Kidney (tissue), 14 donors: ENCODE measurements around the gene ST6GALNAC4. TPM values are rescaled to one million over a fixed set of nuclear protein-coding genes. Genes with fewer than 3 reads are reported as not detected.

Experiments used
- DNase-seq, 5 donors: peaks; one replicate each; pipeline ENCODE4 v3.0.0-alpha.2; 2013 to 2020
- FAIRE-seq: peaks from 2 replicates; lab custom pipeline; 2012; peaks lifted over from hg19 to GRCh38; lab: Jason Lieb, UNC
- H3K27ac ChIP-seq, 2 donors: one replicate each; pipeline ENCODE4 v1.7.0; 2013; ENCODE audit warnings: low read depth in 2 of 2, low read length in 2 of 2, inconsistent platforms in 1 of 2
- H3K27me3 ChIP-seq: one replicate; pipeline ENCODE4 v1.7.1; 2013; ENCODE audit warnings: low read length, inconsistent platforms; ENCODE audit not compliant: control insufficient read depth, insufficient read depth
- H3K36me3 ChIP-seq, 3 donors: one replicate each; pipeline versions ENCODE4 v1.7.0 to v1.7.1; 2013; ENCODE audit warnings: low read length in 3 of 3, control low read depth in 1 of 3, inconsistent platforms in 1 of 3; ENCODE audit not compliant: insufficient read depth in 3 of 3, control insufficient read depth in 2 of 3
- H3K4me1 ChIP-seq, 3 donors: one replicate each; pipeline versions ENCODE4 v1.7.0 to v1.7.1; 2013; ENCODE audit warnings: low read length in 3 of 3, inconsistent platforms in 1 of 3, low read depth in 1 of 3; ENCODE audit not compliant: control insufficient read depth in 2 of 3, insufficient read depth in 2 of 3
- H3K4me3 ChIP-seq, 3 donors: one replicate each; pipeline versions ENCODE4 v1.7.0 to v1.8.1; 2013; ENCODE audit warnings: low read length in 3 of 3, control low read depth in 1 of 3, inconsistent platforms in 1 of 3
- H3K9ac ChIP-seq, 3 donors: one replicate each; pipeline versions ENCODE4 v1.7.0 to v1.7.1; 2013; ENCODE audit warnings: low read length in 3 of 3, control low read depth in 1 of 3, inconsistent platforms in 1 of 3
- H3K9me3 ChIP-seq, 3 donors: one replicate each; pipeline versions ENCODE4 v1.7.0 to v1.7.1; 2013; ENCODE audit warnings: low read length in 3 of 3, control low read depth in 1 of 3, inconsistent platforms in 1 of 3; ENCODE audit not compliant: control insufficient read depth in 2 of 3, insufficient read depth in 1 of 3
- intact Hi-C: fragments of 100-400 bp; cut with DNase I; formaldehyde crosslinking; loops from one replicate; pipeline ENCODE4 v1.11.1; 2022
- polyA plus RNA-seq: library from polyadenylated mRNA; stranded (reverse); fragments of 350-450 nt; fragmentation: Illumina TruSeq; extraction: RNeasy Lipid Tissue Mini Kit (QIAGEN cat#74804); gene quantifications from one replicate; pipeline ENCODE4 v1.2.3, GENCODE V29; 2014; ENCODE audit warnings: low read depth, low replicate concordance; ENCODE audit not compliant: insufficient read depth
- total RNA-seq: library from RNA; stranded (reverse); fragmentation: NEBNext Ultra II Directional; extraction: Animal tissue kit (Norgen Biotek cat#: 25700); gene quantifications from one replicate; pipeline ENCODE4 v1.2.1, GENCODE V29; 2021
- TF ChIP-seq, protein P1 (sequence below): IDR thresholded peaks from 3 replicates; pipeline ENCODE4 v1.5.1; 2012; ENCODE audit warnings: mild to moderate bottlenecking, moderate library complexity, borderline replicate concordance; ENCODE audit not compliant: insufficient read depth; ENCODE audit errors: extremely low read depth
- donor health status: control.
- donor health status: control.
- donor health status: control.
- donor health status: control.
- donor health status: control.
- donor health status: DM: yes; HTN: yes; CAD: no.
- donor health status: Normal renal cell carcinoma (clear cell type).

The ST6GALNAC4 gene
- total and polyA plus RNA-seq, 2 donors from 2014 or later, result 31.4 to 31.6 TPM

DNA sequence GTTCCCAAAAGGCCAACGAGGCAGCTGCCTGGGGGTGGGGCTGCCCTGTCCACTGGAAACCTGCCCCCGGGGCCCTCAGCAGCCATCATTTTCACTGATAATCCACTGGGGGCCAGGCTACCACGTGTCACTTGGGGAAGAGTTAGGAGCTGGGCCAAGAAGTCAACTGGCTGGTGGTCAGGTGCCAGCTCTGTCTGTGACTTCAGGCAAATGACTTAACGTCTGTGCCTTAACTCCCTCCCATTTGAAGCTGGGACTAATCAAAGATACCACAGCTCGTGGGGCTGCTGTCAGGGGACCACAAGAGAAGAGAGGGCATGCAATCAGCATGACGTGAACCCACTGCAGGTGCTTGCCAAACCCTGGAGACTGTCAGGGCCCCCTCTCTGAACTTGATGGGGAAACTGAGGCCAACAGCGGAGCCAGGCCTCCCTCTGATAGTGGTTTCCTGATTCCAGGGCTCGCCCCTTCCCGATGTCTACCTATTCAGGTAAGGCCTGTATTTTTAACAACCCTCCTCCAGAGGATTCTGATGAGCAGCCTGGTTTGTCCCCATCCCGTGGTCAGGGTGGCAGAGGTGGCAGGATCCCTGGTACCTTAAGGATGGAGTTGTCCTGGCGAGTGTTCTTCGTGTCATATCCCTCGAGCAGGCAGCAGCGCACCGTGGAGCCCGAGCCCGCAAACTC, 33.1 kb upstream of the ST6GALNAC4 start:
- Histone ChIP-seq H3K4me1 (peaks cover 0 to 25% (median 11%) of the 10 kb centered on the region in 3 donors), H3K9ac (no peak overlapping the region), H3K27ac (no peak overlapping the region), H3K36me3 (peaks cover 0 to 9% (median 3%) of the 10 kb centered on the region in 3 donors), H3K27me3 (no peaks in the 10 kb centered on the region), H3K4me3 (no peak overlapping the region), H3K9me3 (no peaks in the 10 kb centered on the region)
- DNase-seq (no peak), FAIRE-seq (no peak)
- intact Hi-C loops, result loop anchor here (10.0 kb wide), 1 partner anchor 165 kb away; no protein-coding TSS in a partner anchor
- TF ChIP-seq, protein P1, sequence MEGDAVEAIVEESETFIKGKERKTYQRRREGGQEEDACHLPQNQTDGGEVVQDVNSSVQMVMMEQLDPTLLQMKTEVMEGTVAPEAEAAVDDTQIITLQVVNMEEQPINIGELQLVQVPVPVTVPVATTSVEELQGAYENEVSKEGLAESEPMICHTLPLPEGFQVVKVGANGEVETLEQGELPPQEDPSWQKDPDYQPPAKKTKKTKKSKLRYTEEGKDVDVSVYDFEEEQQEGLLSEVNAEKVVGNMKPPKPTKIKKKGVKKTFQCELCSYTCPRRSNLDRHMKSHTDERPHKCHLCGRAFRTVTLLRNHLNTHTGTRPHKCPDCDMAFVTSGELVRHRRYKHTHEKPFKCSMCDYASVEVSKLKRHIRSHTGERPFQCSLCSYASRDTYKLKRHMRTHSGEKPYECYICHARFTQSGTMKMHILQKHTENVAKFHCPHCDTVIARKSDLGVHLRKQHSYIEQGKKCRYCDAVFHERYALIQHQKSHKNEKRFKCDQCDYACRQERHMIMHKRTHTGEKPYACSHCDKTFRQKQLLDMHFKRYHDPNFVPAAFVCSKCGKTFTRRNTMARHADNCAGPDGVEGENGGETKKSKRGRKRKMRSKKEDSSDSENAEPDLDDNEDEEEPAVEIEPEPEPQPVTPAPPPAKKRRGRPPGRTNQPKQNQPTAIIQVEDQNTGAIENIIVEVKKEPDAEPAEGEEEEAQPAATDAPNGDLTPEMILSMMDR, result no peak

DNA sequence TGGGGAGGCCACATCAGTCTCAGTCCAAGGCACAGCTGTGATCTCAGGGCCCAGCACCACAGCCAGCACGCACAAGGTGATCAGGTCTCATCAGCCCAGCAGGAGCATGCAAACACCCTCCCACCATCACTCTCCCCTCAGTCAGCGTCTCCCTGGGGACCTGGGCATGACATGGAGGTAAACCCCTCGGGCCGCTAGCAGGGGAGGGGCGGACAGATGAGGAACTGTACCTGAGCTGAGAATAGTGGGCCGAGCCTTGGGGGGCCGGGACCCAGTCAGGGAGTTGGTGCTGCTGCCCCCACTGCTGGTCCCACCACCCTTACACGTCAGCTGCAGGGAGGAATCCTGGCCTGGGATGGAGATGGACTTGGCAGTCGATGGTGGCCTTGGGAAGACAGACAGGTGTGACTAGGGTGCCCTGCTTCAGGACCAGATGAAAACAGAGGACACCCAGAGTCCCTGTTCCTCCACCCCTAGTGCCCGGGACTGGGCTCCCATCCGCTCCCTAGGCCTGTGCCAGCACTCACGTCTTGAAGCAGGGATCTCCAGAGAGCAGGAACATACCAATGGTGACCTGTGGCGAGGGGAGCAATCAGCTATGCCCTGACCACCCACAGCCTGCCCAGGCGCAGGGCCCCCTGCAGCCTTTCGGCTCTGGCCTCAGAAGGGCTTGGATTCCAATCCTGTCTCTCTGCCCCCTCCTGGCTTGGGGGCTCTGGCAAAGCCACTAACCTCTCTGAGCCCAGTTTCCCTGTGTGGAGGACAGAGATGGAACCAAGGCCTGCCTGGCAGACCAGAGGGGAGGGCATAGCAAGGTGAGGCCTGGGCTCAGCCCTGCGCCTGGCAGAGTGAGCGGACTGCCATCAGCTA, 31.2 kb upstream of the ST6GALNAC4 start:
- H3K4me1 ChIP-seq, result peaks cover 0 to 24% (median 15%) of the 10 kb centered on the region in 3 donors
- intact Hi-C loops, result loop anchor here (10.0 kb wide), 1 partner anchor 167 kb away; no protein-coding TSS in a partner anchor

GRCh38 chr9:127946728-127947127, 29.9 kb upstream of the ST6GALNAC4 start:
- Histone ChIP-seq H3K9ac (no peak overlapping the region), H3K27ac (no peak overlapping the region), H3K36me3 (peaks cover 0 to 27% (median 14%) of the 10 kb centered on the region in 3 donors), H3K4me3 (no peak overlapping the region), H3K27me3 (no peaks in the 10 kb centered on the region), H3K4me1 (peaks cover 0 to 31% (median 9%) of the 10 kb centered on the region in 3 donors), H3K9me3 (no peaks in the 10 kb centered on the region)
- no peak for FAIRE-seq
- intact Hi-C loops, result loop anchor here (10.0 kb wide), 1 partner anchor 168 kb away; no protein-coding TSS in a partner anchor
- no peak for DNase-seq
- TF ChIP-seq, protein P1, result no peak

More for the DNA sequence above, 31.2 kb upstream of the ST6GALNAC4 start:
- DNase-seq (no peak), FAIRE-seq (no peak)
- Histone ChIP-seq H3K27me3 (no peaks in the 10 kb centered on the region), H3K9ac (no peak overlapping the region), H3K4me3 (no peak overlapping the region), H3K36me3 (peaks cover 0 to 21% (median 12%) of the 10 kb centered on the region in 3 donors), H3K9me3 (no peaks in the 10 kb centered on the region), H3K27ac (no peak overlapping the region)
- TF ChIP-seq, protein P1, result no peak
